Aorta (tissue), 5 donors: ENCODE measurements around the gene HAPLN3. TPM values are rescaled to one million over a fixed set of nuclear protein-coding genes. Genes with fewer than 3 reads are reported as not detected.

Experiments used
- ATAC-seq: fragments of 200-7000 bp; cut with Tn5 transposase; one replicate; pipeline ENCODE4 v1.9.1; 2022; ENCODE audit warnings: moderate library complexity; ENCODE audit not compliant: low FRiP score
- DNase-seq, 2 donors: peaks; one replicate each; pipeline ENCODE4 v3.0.0-alpha.2; 2020
- H3K27ac ChIP-seq, 2 donors: one replicate each; pipeline ENCODE4 v1.5.1; 2013; ENCODE audit warnings: low read length in 2 of 2, mild to moderate bottlenecking in 2 of 2, moderate library complexity in 2 of 2, control low read depth in 1 of 2, inconsistent platforms in 1 of 2, low read depth in 1 of 2
- H3K27me3 ChIP-seq, 2 donors: one replicate each; pipeline ENCODE4 v1.6.1; 2013; ENCODE audit warnings: control low read depth in 1 of 2, low read length in 1 of 2, mild to moderate bottlenecking in 1 of 2, moderate library complexity in 1 of 2; ENCODE audit not compliant: insufficient read depth in 2 of 2, control insufficient read depth in 1 of 2
- H3K36me3 ChIP-seq, 2 donors: one replicate each; pipeline ENCODE4 v1.6.1; 2013; ENCODE audit warnings: control low read depth in 1 of 2, low read length in 1 of 2, mild to moderate bottlenecking in 1 of 2; ENCODE audit not compliant: insufficient read depth in 2 of 2, control insufficient read depth in 1 of 2
- H3K4me1 ChIP-seq, 2 donors: one replicate each; pipeline ENCODE4 v1.6.1; 2013; ENCODE audit warnings: low read length in 2 of 2, control low read depth in 1 of 2, mild to moderate bottlenecking in 1 of 2, moderate library complexity in 1 of 2; ENCODE audit not compliant: insufficient read depth in 2 of 2, control insufficient read depth in 1 of 2
- H3K4me3 ChIP-seq, 2 donors: one replicate each; pipeline ENCODE4 v1.5.1; 2013; ENCODE audit warnings: low read length in 2 of 2, control low read depth in 1 of 2, mild to moderate bottlenecking in 1 of 2
- H3K9me3 ChIP-seq: one replicate; pipeline ENCODE4 v1.6.1; 2013; ENCODE audit warnings: mild to moderate bottlenecking, low read length; ENCODE audit not compliant: control insufficient read depth
- WGBS, 2 donors: extraction: QIAGEN DNeasy Blood & Tissue Kit; methylation state at CpG; one replicate each; pipeline ENCODE4 v1.1.7; 2013; 5-methylcytosine and 5-hydroxymethylcytosine counted together
- intact Hi-C, 2 donors: fragments of 100-400 bp; cut with DNase I; formaldehyde crosslinking; loops; one replicate each; pipeline versions ENCODE4 v1.14.2 to v1.15.0; 2022
- polyA plus RNA-seq, 2 donors: library from polyadenylated mRNA; stranded (reverse); fragments of 200-250 nt; gene quantifications; one replicate each; pipeline ENCODE4 v1.2.3, GENCODE V29; 2013
- total RNA-seq, 2 donors: library from RNA; stranded (reverse); fragmentation: NEBNext Ultra II Directional; extraction: Animal tissue kit (Norgen Biotek cat#: 25700); gene quantifications; one replicate each; pipeline ENCODE4 v1.2.1, GENCODE V29; 2021
- donor health status: healthy with polysubstance abuse.
- donor health status: Bipolar disorder and iron deficiency.
- donor health status: DM: no; HTN: no; CAD: no.
- donor health status: DM: no; HTN: no; CAD: no.
- donor health status: DM: yes; HTN: yes; CAD: no.

Gene HAPLN3
- total and polyA plus RNA-seq, 4 donors: 14.4 to 99.4 (median 81.1) TPM

- H3K4me1 ChIP-seq: peaks cover 0 to 2% of the 10 kb centered on the region in 2 donors
- no peak overlapping the region for H3K4me3 ChIP-seq
- peak overlapping the region in 1 of 2 donors; percentile 23 for H3K27ac ChIP-seq
- 56 to 61% methylated on average over 6 of the region's 6 CpGs for WGBS, 2 donors
- no peaks in the 10 kb centered on the region for H3K27me3 ChIP-seq
- ATAC-seq (no peak), DNase-seq (peak in 1 of 2 donors; percentile 64)
- H3K9me3 ChIP-seq: no peaks in the 10 kb centered on the region
- intact Hi-C loops: loop anchor here in 1 of 2 donors (5.0 kb wide), 1 partner anchor 275 kb away; no protein-coding TSS in a partner anchor
- H3K36me3 ChIP-seq: peaks cover 5 to 12% of the 10 kb centered on the region in 2 donors
Observed at GRCh38 chr15:88902221-88902835, 7.0 kb upstream of the HAPLN3 start.

- ATAC-seq (no peak), DNase-seq (no peak)
- Histone ChIP-seq H3K27me3 (no peaks in the 10 kb centered on the region), H3K36me3 (peaks cover 5 to 12% of the 10 kb centered on the region in 2 donors), H3K9me3 (no peaks in the 10 kb centered on the region), H3K4me3 (no peak overlapping the region), H3K27ac (peak overlapping the region in 1 of 2 donors; percentile 11), H3K4me1 (peaks cover 0 to 2% of the 10 kb centered on the region in 2 donors)
- 69 to 76% methylated on average over 15 of the region's 15 CpGs for WGBS, 2 donors
- intact Hi-C loops: loop anchor here in 1 of 2 donors (5.0 kb wide), 1 partner anchor 276 kb away; no protein-coding TSS in a partner anchor
Observed at GRCh38 chr15:88901508-88902220, 6.3 kb upstream of the HAPLN3 start.

- H3K4me3 ChIP-seq: no peak overlapping the region
- no peaks in the 10 kb centered on the region for H3K9me3 ChIP-seq
- H3K27me3 ChIP-seq: no peaks in the 10 kb centered on the region
- intact Hi-C loops: loop anchor here in 1 of 2 donors (5.0 kb wide), 1 partner anchor 276 kb away; no protein-coding TSS in a partner anchor
- ATAC-seq (no peak), DNase-seq (no peak)
- H3K4me1 ChIP-seq: peaks cover 0 to 2% of the 10 kb centered on the region in 2 donors
- H3K36me3 ChIP-seq: peaks cover 5 to 12% of the 10 kb centered on the region in 2 donors
- 70 to 90% methylated on average over 5 of the region's 5 CpGs for WGBS, 2 donors
- H3K27ac ChIP-seq: peak overlapping the region in 1 of 2 donors; percentile 66
Observed at GRCh38 chr15:88900982-88901418, 5.7 kb upstream of the HAPLN3 start.

GRCh38 chr15:88900309-88900981 is 5.1 kb upstream of the HAPLN3 start:
- Histone ChIP-seq H3K4me1 (peaks cover 1 to 2% of the 10 kb centered on the region in 2 donors), H3K27me3 (no peaks in the 10 kb centered on the region), H3K36me3 (peaks cover 5 to 12% of the 10 kb centered on the region in 2 donors), H3K27ac (peak overlapping the region in 1 of 2 donors; percentile 66), H3K9me3 (no peaks in the 10 kb centered on the region), H3K4me3 (no peak overlapping the region)
- 82 to 84% methylated on average over 12 of the region's 12 CpGs for WGBS, 2 donors
- intact Hi-C loops: loop anchor here in 1 of 2 donors (5.0 kb wide), 1 partner anchor 277 kb away; no protein-coding TSS in a partner anchor
- DNase-seq (no peak), ATAC-seq (no peak)

GRCh38 chr15:88899251-88899650 is 3.9 kb upstream of the HAPLN3 start:
- Histone ChIP-seq H3K27me3 (no peaks in the 10 kb centered on the region), H3K4me3 (no peak overlapping the region), H3K36me3 (peaks cover 5 to 10% of the 10 kb centered on the region in 2 donors), H3K9me3 (no peaks in the 10 kb centered on the region), H3K4me1 (peaks cover 0 to 2% of the 10 kb centered on the region in 2 donors), H3K27ac (peak overlapping the region in 1 of 2 donors; percentile 34)
- 93 to 98% methylated on average over 9 of the region's 9 CpGs for WGBS, 2 donors
- ATAC-seq (no peak), DNase-seq (no peak)
- intact Hi-C loops: no loop called here

- WGBS, 2 donors: 87 to 89% methylated on average over 15 of the region's 15 CpGs
- Histone ChIP-seq H3K9me3 (no peaks in the 10 kb centered on the region), H3K27ac (peak overlapping the region in 1 of 2 donors; percentile 32), H3K36me3 (peaks cover 5 to 9% of the 10 kb centered on the region in 2 donors), H3K4me1 (peaks cover 0 to 2% of the 10 kb centered on the region in 2 donors), H3K4me3 (no peak overlapping the region), H3K27me3 (no peaks in the 10 kb centered on the region)
- DNase-seq (no peak), ATAC-seq (no peak)
- intact Hi-C loops: no loop called here
Observed at GRCh38 chr15:88898736-88899135, 3.4 kb upstream of the HAPLN3 start.

- H3K4me1 ChIP-seq: peaks cover 0 to 2% of the 10 kb centered on the region in 2 donors
- no peaks in the 10 kb centered on the region for H3K9me3 ChIP-seq
- H3K27ac ChIP-seq: peak overlapping the region in 1 of 2 donors; percentile 81
- no peak overlapping the region for H3K4me3 ChIP-seq
- DNase-seq (peak; percentile 93 to 94), ATAC-seq (peak; percentile 90)
- H3K27me3 ChIP-seq: no peaks in the 10 kb centered on the region
- intact Hi-C loops: no loop called here
- WGBS, 2 donors: 1 to 7% methylated on average over 12 of the region's 12 CpGs
- peaks cover 5 to 8% of the 10 kb centered on the region in 2 donors for H3K36me3 ChIP-seq
Observed at GRCh38 chr15:88897456-88898194, 2.3 kb upstream of the HAPLN3 start.

- DNase-seq: no peak
- 2 to 3% methylated on average over 8 of the region's 8 CpGs for WGBS, 2 donors
- no peak for ATAC-seq
- H3K9me3 ChIP-seq: no peaks in the 10 kb centered on the region
- H3K27me3 ChIP-seq: no peaks in the 10 kb centered on the region
- H3K4me3 ChIP-seq: no peak overlapping the region
- H3K27ac ChIP-seq: peak overlapping the region; percentile 5 to 85
- H3K36me3 ChIP-seq: peaks cover 5 to 8% of the 10 kb centered on the region in 2 donors
- peaks cover 0 to 2% of the 10 kb centered on the region in 2 donors for H3K4me1 ChIP-seq
- intact Hi-C loops: no loop called here
Observed at GRCh38 chr15:88897142-88897455, 1.8 kb upstream of the HAPLN3 start.
